Endothelial cell (in vitro differentiated cells): ENCODE data around the gene WASF2. TPM values are rescaled to one million over a fixed set of nuclear protein-coding genes. Genes with fewer than 3 reads are reported as not detected.
A peak's percentile ranks its signal among the peaks of the same experiment; 100 is the strongest.

ENCODE experiments used
- DNase-seq: peaks from one replicate; pipeline ENCODE4 v3.0.0; 2021; ENCODE audit warnings: low spot score
- H3K27ac Mint-ChIP-seq: one replicate; pipeline ENCODE4 v1.8.0; 2021; ENCODE audit warnings: mixed read lengths, inconsistent platforms; ENCODE audit not compliant: unreplicated experiment
- H3K27me3 Mint-ChIP-seq: one replicate; pipeline ENCODE4 v1.8.0; 2021; ENCODE audit warnings: mild to moderate bottlenecking, moderate library complexity, mixed read lengths, inconsistent platforms; ENCODE audit not compliant: unreplicated experiment
- H3K36me3 Mint-ChIP-seq: one replicate; pipeline ENCODE4 v1.8.0; 2021; ENCODE audit warnings: mild to moderate bottlenecking, low read depth, mixed read lengths, inconsistent platforms; ENCODE audit not compliant: unreplicated experiment
- H3K4me1 Mint-ChIP-seq: one replicate; pipeline ENCODE4 v1.8.0; 2021; ENCODE audit warnings: mild to moderate bottlenecking, mixed read lengths, inconsistent platforms; ENCODE audit not compliant: unreplicated experiment
- H3K4me3 Mint-ChIP-seq: one replicate; pipeline ENCODE4 v1.8.0; 2021; ENCODE audit warnings: mild to moderate bottlenecking, mixed read lengths, inconsistent platforms; ENCODE audit not compliant: unreplicated experiment
- H3K9me3 Mint-ChIP-seq: one replicate; pipeline ENCODE4 v1.8.0; 2021; ENCODE audit warnings: mixed read lengths, inconsistent platforms; ENCODE audit not compliant: unreplicated experiment
- total RNA-seq: library from RNA; stranded (reverse); fragmentation: NEBNext Ultra II Directional; extraction: Animal tissue kit (Norgen Biotek cat#: 25700); gene quantifications from one replicate; pipeline ENCODE4 v1.2.1, GENCODE V29; 2021; ENCODE audit not compliant: unreplicated experiment
- TF ChIP-seq, protein P1 (sequence below): fragments of 200-600 bp; sonication (generic); IDR thresholded peaks from one replicate; pipeline ENCODE4 v1.5.0; 2021; ENCODE audit warnings: antibody characterized with exemption; ENCODE audit not compliant: unreplicated experiment

WASF2 gene
- total RNA-seq, 1 donor from 2014 or later: 272 TPM

DNA sequence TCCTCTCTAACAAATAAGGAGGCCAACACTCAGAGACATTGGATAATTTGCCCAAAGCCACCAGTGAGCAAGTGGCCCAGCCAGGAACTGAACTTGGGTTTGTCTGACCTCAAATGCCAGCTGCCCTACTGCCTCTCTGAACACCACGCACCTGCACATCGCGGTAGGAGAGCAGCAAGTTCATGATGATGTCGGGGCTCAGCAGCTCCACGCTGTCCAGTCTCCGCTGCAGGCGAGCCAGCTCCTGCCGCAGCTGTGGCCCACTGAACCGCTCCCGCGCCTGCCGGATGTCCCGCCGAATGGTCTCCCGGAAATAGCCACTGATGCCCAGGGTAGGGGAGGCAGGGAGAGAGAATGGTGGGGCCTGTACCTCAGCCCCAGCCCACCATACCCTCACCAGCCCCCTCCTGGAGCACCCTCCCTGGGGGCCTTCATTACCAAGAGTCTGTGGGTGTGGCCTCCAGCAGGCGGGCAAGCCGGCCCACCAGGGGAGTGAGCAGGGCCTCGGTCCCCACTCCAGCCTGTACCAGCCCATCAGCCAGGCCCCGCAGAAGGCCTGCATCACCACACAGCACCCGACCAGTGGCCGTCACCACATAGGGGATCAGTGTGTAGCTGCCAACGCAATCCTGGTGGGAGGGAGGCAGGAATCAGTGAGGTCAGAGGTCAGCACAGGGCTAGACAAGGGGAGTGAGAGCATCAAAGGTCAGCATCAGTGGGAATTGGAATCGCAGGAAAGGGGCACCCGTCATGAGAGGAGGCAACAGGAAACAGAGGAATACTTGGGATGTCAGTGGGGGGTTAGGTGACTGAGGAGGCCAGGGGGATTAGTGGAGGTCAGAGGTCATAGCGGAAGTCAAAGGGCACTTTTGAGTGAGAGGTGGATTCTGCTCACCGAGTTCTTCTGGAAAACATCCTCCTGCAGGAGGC is 125.9 kb downstream of the WASF2 start:
- H3K4me3 Mint-ChIP-seq: peak overlapping the region; percentile 77
- H3K27me3 Mint-ChIP-seq: peaks cover 21% of the 10 kb centered on the region
- H3K27ac Mint-ChIP-seq: no peak overlapping the region
- no peak for DNase-seq
- TF ChIP-seq, protein P1, sequence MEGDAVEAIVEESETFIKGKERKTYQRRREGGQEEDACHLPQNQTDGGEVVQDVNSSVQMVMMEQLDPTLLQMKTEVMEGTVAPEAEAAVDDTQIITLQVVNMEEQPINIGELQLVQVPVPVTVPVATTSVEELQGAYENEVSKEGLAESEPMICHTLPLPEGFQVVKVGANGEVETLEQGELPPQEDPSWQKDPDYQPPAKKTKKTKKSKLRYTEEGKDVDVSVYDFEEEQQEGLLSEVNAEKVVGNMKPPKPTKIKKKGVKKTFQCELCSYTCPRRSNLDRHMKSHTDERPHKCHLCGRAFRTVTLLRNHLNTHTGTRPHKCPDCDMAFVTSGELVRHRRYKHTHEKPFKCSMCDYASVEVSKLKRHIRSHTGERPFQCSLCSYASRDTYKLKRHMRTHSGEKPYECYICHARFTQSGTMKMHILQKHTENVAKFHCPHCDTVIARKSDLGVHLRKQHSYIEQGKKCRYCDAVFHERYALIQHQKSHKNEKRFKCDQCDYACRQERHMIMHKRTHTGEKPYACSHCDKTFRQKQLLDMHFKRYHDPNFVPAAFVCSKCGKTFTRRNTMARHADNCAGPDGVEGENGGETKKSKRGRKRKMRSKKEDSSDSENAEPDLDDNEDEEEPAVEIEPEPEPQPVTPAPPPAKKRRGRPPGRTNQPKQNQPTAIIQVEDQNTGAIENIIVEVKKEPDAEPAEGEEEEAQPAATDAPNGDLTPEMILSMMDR: no peak
- no peaks in the 10 kb centered on the region for H3K9me3 Mint-ChIP-seq
- peaks cover 16% of the 10 kb centered on the region for H3K36me3 Mint-ChIP-seq
- H3K4me1 Mint-ChIP-seq: peaks cover 27% of the 10 kb centered on the region

DNA sequence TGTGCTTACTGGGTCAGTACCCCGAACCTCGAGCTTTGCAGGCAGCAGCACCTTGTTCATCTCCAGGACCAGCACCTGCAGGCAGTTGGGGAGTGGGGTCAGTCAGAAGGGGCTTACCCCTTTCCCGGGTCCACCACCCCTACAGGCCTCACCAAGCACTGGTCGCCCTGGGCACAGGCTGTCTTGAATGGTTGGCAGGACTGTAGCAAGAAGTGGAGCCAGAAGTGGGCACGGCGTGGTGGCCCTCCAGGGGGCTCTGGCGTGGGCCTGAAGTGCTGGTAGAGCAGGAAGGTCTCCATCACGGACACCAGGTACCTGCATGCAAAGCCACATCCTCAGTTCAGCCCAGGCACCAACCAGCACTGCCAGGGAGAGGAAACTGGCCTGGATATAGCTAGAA is 128.4 kb downstream of the WASF2 start:
- Mint-ChIP-seq H3K36me3 (peaks cover 26% of the 10 kb centered on the region), H3K27ac (no peak overlapping the region), H3K4me1 (peaks cover 18% of the 10 kb centered on the region), H3K4me3 (no peak overlapping the region), H3K27me3 (peaks cover 23% of the 10 kb centered on the region), H3K9me3 (no peaks in the 10 kb centered on the region)
- TF ChIP-seq, protein P1: no peak
- DNase-seq: no peak

DNA sequence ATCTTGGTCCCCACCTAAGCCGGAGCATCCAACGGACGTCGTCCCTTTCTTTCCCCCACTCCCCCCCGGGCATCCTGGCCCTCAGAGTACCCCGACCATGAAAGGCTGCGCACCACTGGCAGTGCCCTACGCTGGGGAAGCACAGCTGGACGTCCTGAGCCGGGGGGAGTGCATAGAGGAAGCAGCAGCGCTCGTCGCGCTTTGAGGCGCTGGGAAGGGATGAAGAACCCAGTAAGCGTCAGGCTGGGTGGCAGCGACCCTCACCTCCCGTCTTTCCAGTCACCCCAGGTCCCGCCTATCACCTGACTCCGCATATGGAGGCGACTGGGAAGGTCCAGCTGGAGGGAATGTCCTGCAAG is 128.9 kb downstream of the WASF2 start:
- Mint-ChIP-seq H3K4me1 (peaks cover 18% of the 10 kb centered on the region), H3K9me3 (no peaks in the 10 kb centered on the region), H3K27me3 (peaks cover 23% of the 10 kb centered on the region), H3K36me3 (peaks cover 26% of the 10 kb centered on the region), H3K4me3 (no peak overlapping the region), H3K27ac (no peak overlapping the region)
- no peak for DNase-seq
- TF ChIP-seq, protein P1: no peak

DNA sequence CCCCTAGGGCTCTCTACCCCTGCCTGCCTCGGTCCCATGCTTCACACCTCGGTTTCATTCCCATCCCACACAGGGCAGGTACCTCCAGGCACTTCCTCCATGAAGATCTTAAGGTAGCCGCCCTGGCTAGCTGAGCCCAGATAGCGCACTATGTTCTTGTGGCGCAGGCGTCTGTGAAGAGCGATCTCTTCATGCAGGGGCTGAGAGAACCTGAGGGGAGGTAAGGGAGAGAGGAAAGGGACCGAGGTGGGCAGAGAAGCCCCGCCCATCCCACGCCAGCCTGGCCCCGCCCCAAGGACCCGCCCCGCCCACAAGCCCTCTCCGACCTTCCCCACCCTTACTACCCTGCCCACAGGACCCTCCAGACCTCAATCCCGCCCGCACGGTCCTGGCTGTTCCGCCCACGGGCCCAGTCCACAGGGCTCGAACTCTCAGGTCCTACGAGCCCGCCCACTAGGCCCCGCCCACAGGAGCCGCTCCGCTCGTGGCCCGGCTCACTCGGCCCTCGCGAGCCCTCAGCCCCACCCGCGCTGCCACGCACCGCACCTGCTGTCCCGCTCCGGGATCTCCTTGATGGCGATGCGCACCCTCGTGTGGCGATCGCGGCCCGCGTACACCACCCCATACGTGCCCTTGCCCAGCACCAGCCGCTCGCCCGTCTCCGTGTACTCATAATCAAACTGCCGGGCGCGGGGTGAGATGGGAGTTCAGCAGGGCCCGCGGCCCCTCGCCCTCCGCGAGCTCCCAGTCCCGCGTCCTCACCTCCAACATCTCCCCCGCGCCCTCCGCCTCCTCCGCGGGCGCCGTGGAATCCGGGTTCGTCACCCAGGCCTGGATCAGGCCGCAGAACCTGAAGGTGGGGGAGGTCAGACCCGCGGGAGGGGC is 129.6 kb downstream of the WASF2 start:
- no peaks in the 10 kb centered on the region for H3K9me3 Mint-ChIP-seq
- no peak for DNase-seq
- H3K4me1 Mint-ChIP-seq: peaks cover 18% of the 10 kb centered on the region
- TF ChIP-seq, protein P1: no peak
- peaks cover 30% of the 10 kb centered on the region for H3K36me3 Mint-ChIP-seq
- H3K27ac Mint-ChIP-seq: no peak overlapping the region
- peak overlapping the region; percentile 87 for H3K4me3 Mint-ChIP-seq
- H3K27me3 Mint-ChIP-seq: peaks cover 23% of the 10 kb centered on the region

DNA sequence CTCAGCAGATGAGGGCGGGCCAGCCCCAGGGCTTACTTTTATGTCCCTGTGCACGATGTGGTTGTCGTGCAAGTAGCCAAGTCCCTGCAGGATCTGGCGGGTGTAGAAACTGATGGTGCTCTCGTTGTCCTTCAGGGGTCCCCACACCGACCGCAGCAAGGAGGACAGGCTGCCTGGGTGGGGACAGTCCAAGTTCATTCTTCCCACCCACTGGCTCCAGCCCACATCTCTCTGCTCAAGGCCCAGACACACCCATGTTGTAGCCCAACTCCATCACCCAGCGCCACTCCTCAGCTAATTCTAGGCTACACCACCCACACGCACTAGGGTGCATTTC is 130.2 kb downstream of the WASF2 start:
- H3K36me3 Mint-ChIP-seq: peaks cover 32% of the 10 kb centered on the region
- peaks cover 12% of the 10 kb centered on the region for H3K4me1 Mint-ChIP-seq
- no peak overlapping the region for H3K27ac Mint-ChIP-seq
- H3K9me3 Mint-ChIP-seq: no peaks in the 10 kb centered on the region
- TF ChIP-seq, protein P1: no peak
- peak overlapping the region; percentile 87 for H3K4me3 Mint-ChIP-seq
- DNase-seq: no peak
- H3K27me3 Mint-ChIP-seq: peaks cover 21% of the 10 kb centered on the region
